Caco-2 (cell line): Measurements from ENCODE around the gene CFAP58. TPM values are rescaled to one million over a fixed set of nuclear protein-coding genes. Genes with fewer than 3 reads are reported as not detected.

ENCODE experiments used
- BruUV-seq: library from RNA; stranded (reverse); fragments of 400-500 nt; replicated peaks from 2 replicates; lab custom pipeline; 2021; lab: Mats Ljungman, UMichigan
- CTCF ChIA-PET: fragments of 300-600 bp; sonication (Branson Sonifier 250); formaldehyde crosslinking; loops from one replicate; lab custom pipeline; 2022; ENCODE audit warnings: antibody characterized with exemption; lab: Charles Lee
- POLR2A ChIA-PET: fragments of 300-600 bp; sonication (Branson Sonifier 250); formaldehyde crosslinking; loops from one replicate; lab custom pipeline; 2022; ENCODE audit warnings: antibody characterized with exemption; lab: Charles Lee
- DNase-seq, 2 experiments: peaks; one replicate each; pipeline versions ENCODE4 v3.0.0 to v3.0.0-alpha.2; 2020 to 2022
- H3K27me3 ChIP-seq: replicated peaks from 2 replicates; pipeline ENCODE4 v1.6.0; 2011; ENCODE audit warnings: low read length; ENCODE audit not compliant: control insufficient read depth, insufficient read depth
- H3K36me3 ChIP-seq: 2 replicates; pipeline ENCODE4 v1.5.1; 2011; ENCODE audit warnings: low read length; ENCODE audit not compliant: control insufficient read depth, insufficient read depth
- H3K4me1 ChIP-seq: fragments of 250-450 bp; sonication (Bioruptor Pico); 2 replicates; pipeline ENCODE4 v1.5.1; 2020; ENCODE audit warnings: mild to moderate bottlenecking
- H3K4me3 ChIP-seq: 2 replicates; pipeline ENCODE4 v1.5.1; 2011; ENCODE audit warnings: low read depth, mild to moderate bottlenecking, control low read depth, low read length
- H3K9me3 ChIP-seq: fragments of 250-450 bp; sonication (Bioruptor Pico); 2 replicates; pipeline ENCODE4 v1.5.1; 2020; ENCODE audit warnings: mild to moderate bottlenecking, moderate library complexity
- H3K27ac Mint-ChIP-seq: one replicate; pipeline ENCODE4 v1.8.0; 2022; ENCODE audit warnings: mixed read lengths; ENCODE audit not compliant: unreplicated experiment
- H3K27me3 Mint-ChIP-seq: one replicate; pipeline ENCODE4 v1.8.0; 2022; ENCODE audit warnings: mixed read lengths; ENCODE audit not compliant: insufficient read depth, unreplicated experiment
- H3K36me3 Mint-ChIP-seq: one replicate; pipeline ENCODE4 v1.8.0; 2022; ENCODE audit warnings: mild to moderate bottlenecking, mixed read lengths; ENCODE audit not compliant: insufficient read depth, unreplicated experiment
- H3K4me1 Mint-ChIP-seq: one replicate; pipeline ENCODE4 v1.8.0; 2022; ENCODE audit warnings: low read depth, mixed read lengths; ENCODE audit not compliant: unreplicated experiment
- H3K4me3 Mint-ChIP-seq: one replicate; pipeline ENCODE4 v1.8.0; 2022; ENCODE audit warnings: mild to moderate bottlenecking, moderate library complexity, mixed read lengths; ENCODE audit not compliant: unreplicated experiment
- H3K9me3 Mint-ChIP-seq: one replicate; pipeline ENCODE4 v1.8.0; 2022; ENCODE audit warnings: mixed read lengths; ENCODE audit not compliant: unreplicated experiment
- intact Hi-C: fragments of 100-400 bp; cut with micrococcal nuclease; formaldehyde crosslinking; loops from one replicate; pipeline ENCODE4 v1.10.0; 2022; ENCODE audit not compliant: unreplicated experiment
- total RNA-seq: library from RNA; stranded (reverse); gene quantifications from 2 replicates; pipeline ENCODE4 v1.2.3, GENCODE V29; 2022
- TF ChIP-seq, protein P1 (sequence below), 2 experiments: fragments of 200-600 bp in 1 of 2; IDR thresholded peaks; 1 replicate in 1 of 2; 2 replicates in 1 of 2; pipeline versions ENCODE4 v1.5.1 to v1.8.0; 2011 to 2022; ENCODE audit warnings: antibody characterized with exemption in 1 of 2, control low read depth in 1 of 2, inconsistent platforms in 1 of 2, low read depth in 1 of 2, low read length in 1 of 2, mild to moderate bottlenecking in 1 of 2, moderate library complexity in 1 of 2; ENCODE audit not compliant: insufficient read depth in 1 of 2, severe bottlenecking in 1 of 2, unreplicated experiment in 1 of 2

The CFAP58 gene
- total RNA-seq, 1 experiment from 2014 or later: not detected

DNA sequence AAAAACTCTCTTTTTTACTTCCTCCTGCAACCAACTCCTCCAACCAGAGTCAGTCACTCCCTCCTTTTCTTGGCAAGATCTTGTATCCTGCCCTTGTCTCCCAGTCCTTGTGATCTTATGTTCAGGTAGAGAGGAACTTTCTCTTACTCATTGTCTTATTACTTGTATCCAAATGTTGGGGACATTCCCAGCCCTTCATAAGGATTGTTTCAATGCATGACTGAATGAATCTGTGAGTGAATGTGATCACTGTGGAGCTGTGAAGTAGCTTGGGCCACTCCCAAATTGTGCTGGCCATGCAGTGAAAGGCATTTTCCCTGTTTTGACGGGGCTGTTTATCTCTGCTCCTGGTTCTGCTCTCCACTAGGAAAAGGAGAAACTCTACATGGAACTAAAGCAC, 93.7 kb downstream of the CFAP58 start:
- Histone ChIP-seq H3K4me1 (no peaks in the 10 kb centered on the region), H3K36me3 (no peaks in the 10 kb centered on the region), H3K9me3 (no peaks in the 10 kb centered on the region), H3K27me3 (peaks cover 1% of the 10 kb centered on the region; the same call in 1 of the 2 replicates), H3K4me3 (no peak overlapping the region)
- no peaks in the 10 kb centered on the region for H3K36me3 Mint-ChIP-seq
- CTCF ChIA-PET: no interaction called here
- POLR2A ChIA-PET: no interaction called here
- intact Hi-C loops: no loop called here
- no TSS peak for BruUV-seq
- peaks cover 9% of the 10 kb centered on the region for H3K27me3 Mint-ChIP-seq
- TF ChIP-seq, protein P1, sequence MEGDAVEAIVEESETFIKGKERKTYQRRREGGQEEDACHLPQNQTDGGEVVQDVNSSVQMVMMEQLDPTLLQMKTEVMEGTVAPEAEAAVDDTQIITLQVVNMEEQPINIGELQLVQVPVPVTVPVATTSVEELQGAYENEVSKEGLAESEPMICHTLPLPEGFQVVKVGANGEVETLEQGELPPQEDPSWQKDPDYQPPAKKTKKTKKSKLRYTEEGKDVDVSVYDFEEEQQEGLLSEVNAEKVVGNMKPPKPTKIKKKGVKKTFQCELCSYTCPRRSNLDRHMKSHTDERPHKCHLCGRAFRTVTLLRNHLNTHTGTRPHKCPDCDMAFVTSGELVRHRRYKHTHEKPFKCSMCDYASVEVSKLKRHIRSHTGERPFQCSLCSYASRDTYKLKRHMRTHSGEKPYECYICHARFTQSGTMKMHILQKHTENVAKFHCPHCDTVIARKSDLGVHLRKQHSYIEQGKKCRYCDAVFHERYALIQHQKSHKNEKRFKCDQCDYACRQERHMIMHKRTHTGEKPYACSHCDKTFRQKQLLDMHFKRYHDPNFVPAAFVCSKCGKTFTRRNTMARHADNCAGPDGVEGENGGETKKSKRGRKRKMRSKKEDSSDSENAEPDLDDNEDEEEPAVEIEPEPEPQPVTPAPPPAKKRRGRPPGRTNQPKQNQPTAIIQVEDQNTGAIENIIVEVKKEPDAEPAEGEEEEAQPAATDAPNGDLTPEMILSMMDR (IDR thresholded peaks at IDR 0.05; ENCODE audit: insufficient read depth in 1 of 2, low read depth in 1 of 2, low read length in 1 of 2, severe bottlenecking in 1 of 2, unreplicated experiment in 1 of 2): no peak
- H3K4me3 Mint-ChIP-seq: no peak overlapping the region
- DNase-seq: no peak
- H3K27ac Mint-ChIP-seq: no peak overlapping the region
- H3K4me1 Mint-ChIP-seq: no peaks in the 10 kb centered on the region
- no peaks in the 10 kb centered on the region for H3K9me3 Mint-ChIP-seq

DNA sequence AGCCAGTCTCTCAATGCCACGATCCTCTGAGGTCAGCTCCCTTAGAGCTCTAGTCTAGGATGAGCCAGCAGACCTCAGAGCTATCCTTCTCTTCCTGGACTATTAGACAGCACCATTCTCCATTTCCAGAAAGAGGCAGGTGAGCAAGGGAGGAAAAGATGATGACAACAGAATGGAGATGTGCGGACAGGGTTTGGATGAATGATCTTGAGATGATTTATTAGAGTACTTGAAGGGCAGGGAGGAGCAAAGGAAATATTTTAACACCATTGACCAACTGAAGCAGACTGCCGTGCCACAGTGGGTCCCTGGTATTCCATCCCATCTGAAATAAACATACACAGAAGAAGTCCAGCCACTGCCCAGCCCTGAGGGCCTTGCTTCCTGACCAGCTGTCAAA, 94.3 kb downstream of the CFAP58 start:
- no peak overlapping the region for H3K4me3 ChIP-seq
- no peak overlapping the region for H3K27ac Mint-ChIP-seq
- BruUV-seq: no TSS peak

GRCh38 chr10:104449391-104449790, 95.8 kb downstream of the CFAP58 start:
- intact Hi-C loops: no loop called here
- Mint-ChIP-seq H3K36me3 (no peaks in the 10 kb centered on the region), H3K27ac (no peak overlapping the region), H3K4me1 (no peaks in the 10 kb centered on the region), H3K27me3 (peaks cover 10% of the 10 kb centered on the region), H3K9me3 (no peaks in the 10 kb centered on the region), H3K4me3 (no peak overlapping the region)
- Histone ChIP-seq H3K9me3 (no peaks in the 10 kb centered on the region), H3K36me3 (no peaks in the 10 kb centered on the region), H3K27me3 (peaks cover 1% of the 10 kb centered on the region; the same call in 1 of the 2 replicates), H3K4me1 (no peaks in the 10 kb centered on the region), H3K4me3 (no peak overlapping the region)
- no TSS peak for BruUV-seq
- no peak for DNase-seq
- CTCF ChIA-PET: no interaction called here
- TF ChIP-seq, protein P1 (IDR thresholded peaks at IDR 0.05; ENCODE audit: insufficient read depth in 1 of 2, low read depth in 1 of 2, low read length in 1 of 2, severe bottlenecking in 1 of 2, unreplicated experiment in 1 of 2): no peak
- POLR2A ChIA-PET: no interaction called here

More for the DNA sequence above, 94.3 kb downstream of the CFAP58 start:
- H3K4me1 ChIP-seq: no peaks in the 10 kb centered on the region
- TF ChIP-seq, protein P1 (IDR thresholded peaks at IDR 0.05; ENCODE audit: insufficient read depth in 1 of 2, low read depth in 1 of 2, low read length in 1 of 2, severe bottlenecking in 1 of 2, unreplicated experiment in 1 of 2): no peak
- no peaks in the 10 kb centered on the region for H3K9me3 ChIP-seq
- no peaks in the 10 kb centered on the region for H3K36me3 Mint-ChIP-seq
- peaks cover 1% of the 10 kb centered on the region; the same call in 1 of the 2 replicates for H3K27me3 ChIP-seq
- H3K36me3 ChIP-seq: no peaks in the 10 kb centered on the region
- CTCF ChIA-PET: no interaction called here
- H3K4me1 Mint-ChIP-seq: no peaks in the 10 kb centered on the region
- H3K27me3 Mint-ChIP-seq: peaks cover 9% of the 10 kb centered on the region
- H3K9me3 Mint-ChIP-seq: no peaks in the 10 kb centered on the region
- no peak for DNase-seq
- intact Hi-C loops: no loop called here
- POLR2A ChIA-PET: no interaction called here
- no peak overlapping the region for H3K4me3 Mint-ChIP-seq
